K562 (cell line): Measurements from ENCODE around the gene CCDC9. TPM values are rescaled to one million over a fixed set of nuclear protein-coding genes. Genes with fewer than 3 reads are reported as not detected.

Source experiments
- ARHGAP35 ChIP-seq: fragments of 450-650 bp; IDR thresholded peaks from 2 replicates; pipeline ENCODE4 v1.6.1; 2018; ENCODE audit not compliant: partially characterized antibody
- ARID1B ChIP-seq: fragments of 450-650 bp; IDR thresholded peaks from 2 replicates; pipeline ENCODE4 v1.6.1; 2016; ENCODE audit warnings: antibody characterized with exemption, mild to moderate bottlenecking, inconsistent platforms
- ASH1L ChIP-seq: fragments of 450-650 bp; IDR thresholded peaks from 2 replicates; pipeline ENCODE4 v1.6.1; 2018; ENCODE audit warnings: borderline replicate concordance, mild to moderate bottlenecking, low read depth; ENCODE audit not compliant: partially characterized antibody
- ATF7 ChIP-seq: fragments of 450-650 bp; IDR thresholded peaks from 2 replicates; pipeline ENCODE4 v1.7.1; 2014; ENCODE audit warnings: mild to moderate bottlenecking, moderate library complexity
- ELK1 ChIP-seq: sonication (generic); formaldehyde crosslinking; IDR thresholded peaks from 2 replicates; pipeline ENCODE4 v1.8.1; 2022; ENCODE audit warnings: missing genetic modification reagents
- EWSR1 ChIP-seq: fragments of 450-650 bp; IDR thresholded peaks from 2 replicates; pipeline ENCODE4 v1.6.1; 2018; ENCODE audit warnings: borderline replicate concordance, mild to moderate bottlenecking, low read depth, moderate library complexity; ENCODE audit not compliant: partially characterized antibody
- GATA2 ChIP-seq: sonication (generic); formaldehyde crosslinking; IDR thresholded peaks from 2 replicates; pipeline ENCODE4 v1.4.0; 2020; ENCODE audit warnings: mild to moderate bottlenecking, missing genetic modification reagents
- HMGXB4 ChIP-seq: sonication (generic); formaldehyde crosslinking; IDR thresholded peaks from 2 replicates; pipeline ENCODE4 v1.8.1; 2023; ENCODE audit warnings: mild to moderate bottlenecking, missing genetic modification reagents
- HOMEZ ChIP-seq: fragments of 250-450 bp; sonication (Bioruptor Pico); IDR thresholded peaks from 2 replicates; pipeline ENCODE4 v1.4.0; 2020; ENCODE audit warnings: mild to moderate bottlenecking, moderate library complexity
- KAT7 ChIP-seq: sonication (generic); formaldehyde crosslinking; IDR thresholded peaks from 2 replicates; pipeline ENCODE4 v1.8.0; 2022; ENCODE audit warnings: missing genetic modification reagents, mild to moderate bottlenecking, borderline replicate concordance
- KAT8 ChIP-seq: fragments of 450-650 bp; IDR thresholded peaks from 2 replicates; pipeline ENCODE4 v1.6.1; 2016; ENCODE audit warnings: low read depth, mild to moderate bottlenecking
- KLF1 ChIP-seq: fragments of 450-650 bp; IDR thresholded peaks from 2 replicates; pipeline ENCODE4 v1.6.1; 2016; ENCODE audit warnings: missing genetic modification characterization, missing compliant biosample characterization
- NCOA1 ChIP-seq: fragments of 450-650 bp; IDR thresholded peaks from 2 replicates; pipeline ENCODE4 v1.6.1; 2016; ENCODE audit warnings: low read depth
- PTBP1 ChIP-seq: fragments of 200-400 bp; formaldehyde crosslinking; IDR thresholded peaks from 2 replicates; pipeline ENCODE4 v1.6.1; 2017; ENCODE audit warnings: low read depth, low read length
- SFPQ ChIP-seq: fragments of 200-400 bp; formaldehyde crosslinking; IDR thresholded peaks from 2 replicates; pipeline ENCODE4 v1.6.1; 2017; ENCODE audit warnings: mild to moderate bottlenecking, low read depth, low read length, moderate library complexity
- XRCC4 ChIP-seq: IDR thresholded peaks from one replicate; pipeline ENCODE4 v1.6.1; 2011; ENCODE audit not compliant: insufficient read depth, insufficient read length; ENCODE audit errors: extremely low read depth
- ZBTB7A ChIP-seq: IDR thresholded peaks from 2 replicates; pipeline ENCODE4 v1.6.1; 2011; ENCODE audit warnings: low read depth, mild to moderate bottlenecking, low read length, moderate library complexity, borderline replicate concordance; ENCODE audit not compliant: control insufficient read depth
- ZNF140 ChIP-seq: fragments of 250-450 bp; sonication (Bioruptor Pico); IDR thresholded peaks from 2 replicates; pipeline ENCODE4 v1.8.0; 2021; ENCODE audit warnings: moderate library complexity, mild to moderate bottlenecking, inconsistent platforms
- ZNF174 ChIP-seq: fragments of 250-450 bp; sonication (Bioruptor Pico); IDR thresholded peaks from 2 replicates; pipeline ENCODE4 v1.4.0; 2020; ENCODE audit warnings: mild to moderate bottlenecking
- ZNF445 ChIP-seq: fragments of 250-450 bp; sonication (Bioruptor Pico); IDR thresholded peaks from 2 replicates; pipeline ENCODE4 v1.4.0; 2020; ENCODE audit warnings: low read depth, mild to moderate bottlenecking, moderate library complexity
- ZNF586 ChIP-seq: fragments of 450-650 bp; formaldehyde crosslinking; conservative IDR thresholded peaks from 2 replicates; pipeline ENCODE4 v1.4.0; 2020; ENCODE audit warnings: mild to moderate bottlenecking, moderate library complexity
- ZNF696 ChIP-seq: fragments of 250-450 bp; sonication (Bioruptor Pico); conservative IDR thresholded peaks from 2 replicates; pipeline ENCODE4 v1.4.0; 2020; ENCODE audit warnings: mild to moderate bottlenecking, moderate library complexity
- polyA plus RNA-seq, 8 experiments: library from polyadenylated mRNA; depleted of rRNA in 4 of 8; stranded (reverse) in 5 of 8; unstranded in 3 of 8; fragments of >200 nt; fragmentation: Nextera tagmentation in 2 of 8; fragmentation: Illumina TruSeq in 1 of 8; extraction: Ambion mirVana in 2 of 8; extraction: Trizol in 1 of 8; gene quantifications; 2 replicates each; pipeline versions ENCODE4 v1.2.1 to v1.2.3, GENCODE V29; 2011 to 2014; ENCODE audit warnings: inconsistent platforms in 1 of 8, missing spikeins in 1 of 8
- total RNA-seq, 7 experiments: library from RNA; depleted of rRNA in 6 of 7; stranded (reverse); fragments of >200 nt in 6 of 7; fragmentation: Illumina TruSeq in 2 of 7; extraction: Trizol in 2 of 7; gene quantifications; 2 replicates each; pipeline versions ENCODE4 v1.2.1 to v1.2.3, GENCODE V29; 2011 to 2021; ENCODE audit warnings: low replicate concordance in 1 of 7

Gene CCDC9
- total and polyA plus RNA-seq, 9 of the 15 experiments (the other 6 are each of a cell fraction or from before 2014, with no cell fraction given) = 0.23 to 38.6 (median 8.4) TPM

- TF ChIP-seq ELK1 (CRISPR knock-in tag) (no peak), KAT7 (peak; percentile 96), NCOA1 (no peak), ARID1B (no peak; the same call in none of the 2 replicates), ZNF445 (no peak), HMGXB4 (CRISPR knock-in tag) (peak; percentile 74; the same call in 1 of the 2 replicates), ARHGAP35 (no peak), PTBP1 (no peak), KLF1 (tag) (peak; percentile 71; the same call in 1 of the 2 replicates), XRCC4 (no peak), GATA2 (CRISPR knock-in tag) (no peak), HOMEZ (CRISPR knock-in tag) (no peak), ZNF586 (no peak), SFPQ (no peak), ATF7 (peak; percentile 79), ASH1L (no peak), EWSR1 (no peak), ZNF140 (CRISPR knock-in tag) (no peak), ZNF174 (no peak), ZBTB7A (peak; percentile 98), ZNF696 (no peak), KAT8 (no peak)
These were observed at the start of gene CCDC9 (continued) for GRCh38 chr19:47255879-47256692.
